HepG2 (cell line): Measurements from ENCODE around the gene SLC29A2. TPM values are rescaled to one million over a fixed set of nuclear protein-coding genes. Genes with fewer than 3 reads are reported as not detected.
A peak's percentile ranks its signal among the peaks of the same experiment; 100 is the strongest.

Source experiments
- ATAC-seq: fragments of 200-7000 bp; cut with Tn5 transposase; 3 replicates; pipeline ENCODE4 v1.9.1; 2020; ENCODE audit warnings: mild to moderate bottlenecking, moderate library complexity
- BruUV-seq: library from RNA; stranded (reverse); fragments of 400-500 nt; replicated peaks from 2 replicates; lab custom pipeline; 2021; lab: Mats Ljungman, UMichigan
- CTCF ChIA-PET: fragments of 300-600 bp; formaldehyde crosslinking; extraction: SDS; loops from one replicate; lab custom pipeline; 2021; ENCODE audit warnings: low total read pairs, inconsistent platforms, low intra/inter-chr PET ratio; lab: Yijun Ruan, JAX
- POLR2A ChIA-PET: fragments of 350-600 bp; sonication (Branson Sonifier 250); formaldehyde crosslinking; loops from one replicate; lab custom pipeline; 2020; ENCODE audit warnings: antibody characterized with exemption, inconsistent platforms; lab: Yijun Ruan, JAX
- DNase-seq: peaks from one replicate; pipeline ENCODE4 v3.0.0-alpha.2; 2015; ENCODE audit warnings: low spot score
- FAIRE-seq: peaks from 3 replicates; lab custom pipeline; 2011; peaks lifted over from hg19 to GRCh38; lab: Jason Lieb, UNC
- H2AFZ ChIP-seq: one replicate; pipeline ENCODE4 v1.6.1; 2011; ENCODE audit warnings: low read length, inconsistent platforms
- H3K27ac ChIP-seq: fragments of 300-600 bp; 3 replicates; pipeline ENCODE4 v1.8.0; 2011; ENCODE audit warnings: mixed run types, mild to moderate bottlenecking, mixed read lengths, low read length, inconsistent platforms; ENCODE audit not compliant: insufficient read depth; ENCODE audit errors: extremely low read length
- H3K27me3 ChIP-seq, 2 experiments: fragments of 200-600 bp in 1 of 2; 2 replicates in 1 of 2; 3 replicates in 1 of 2; pipeline versions ENCODE4 v1.6.0 to v1.8.0; 2011; ENCODE audit warnings: low read length in 2 of 2, mild to moderate bottlenecking in 2 of 2, moderate library complexity in 2 of 2, inconsistent platforms in 1 of 2; ENCODE audit not compliant: insufficient read depth in 2 of 2, control insufficient read depth in 1 of 2
- H3K36me3 ChIP-seq, 2 experiments: fragments of 200-600 bp in 1 of 2; replicated peaks in 1 of 2; 2 replicates in 1 of 2; 3 replicates in 1 of 2; pipeline versions ENCODE4 v1.5.1 to v1.8.0; 2011; ENCODE audit warnings: low read length in 2 of 2, inconsistent platforms in 1 of 2; ENCODE audit not compliant: insufficient read depth in 2 of 2, control insufficient read depth in 1 of 2
- H3K4me1 ChIP-seq: 2 replicates; pipeline ENCODE4 v1.5.1; 2012; ENCODE audit warnings: low read length, inconsistent platforms; ENCODE audit not compliant: insufficient read depth
- H3K4me2 ChIP-seq: 2 replicates; pipeline ENCODE4 v1.6.0; 2011; ENCODE audit warnings: low read depth, low read length, inconsistent platforms
- H3K4me3 ChIP-seq, 3 experiments: fragments of 200-600 bp in 1 of 3; sonication (generic), shearing (Covaris generic) in 1 of 3; replicated peaks in 1 of 3; 2 replicates each; pipeline ENCODE4 v1.5.1; 2011 to 2016; ENCODE audit warnings: low read length in 3 of 3, inconsistent platforms in 2 of 3, low read depth in 2 of 3, mild to moderate bottlenecking in 2 of 3, control low read depth in 1 of 3, mixed read lengths in 1 of 3; ENCODE audit not compliant: insufficient read depth in 1 of 3
- H3K79me2 ChIP-seq: one replicate; pipeline ENCODE4 v1.6.1; 2011; ENCODE audit warnings: low read length, inconsistent platforms; ENCODE audit not compliant: insufficient read depth
- H3K9ac ChIP-seq: 2 replicates; pipeline ENCODE4 v1.6.0; 2011; ENCODE audit warnings: mild to moderate bottlenecking, low read depth, low read length, inconsistent platforms; ENCODE audit not compliant: insufficient read depth
- H3K9me3 ChIP-seq: 2 replicates; pipeline ENCODE4 v1.5.1; 2012; ENCODE audit warnings: mild to moderate bottlenecking, low read length
- H4K20me1 ChIP-seq: 2 replicates; pipeline ENCODE4 v1.6.0; 2011; ENCODE audit warnings: inconsistent platforms, mild to moderate bottlenecking, low read length, moderate library complexity; ENCODE audit not compliant: insufficient read depth
- ARNT2 ChIP-seq: sonication (generic); formaldehyde crosslinking; IDR thresholded peaks from 2 replicates; pipeline ENCODE4 v1.8.0; 2022; ENCODE audit warnings: mild to moderate bottlenecking, low read depth, missing genetic modification reagents, moderate library complexity
- DNMT1 ChIP-seq: sonication (generic); formaldehyde crosslinking; IDR thresholded peaks from 2 replicates; pipeline ENCODE4 v1.5.1; 2020; ENCODE audit warnings: mild to moderate bottlenecking, missing genetic modification reagents
- KDM2A ChIP-seq: sonication (generic); formaldehyde crosslinking; IDR thresholded peaks from 2 replicates; pipeline ENCODE4 v1.4.0; 2020; ENCODE audit warnings: low read depth, missing genetic modification reagents, borderline replicate concordance
- MIER2 ChIP-seq: IDR thresholded peaks from 2 replicates; pipeline ENCODE4 v1.6.1; 2016; ENCODE audit warnings: missing biosample characterization, missing genetic modification reagents
- MIXL1 ChIP-seq: IDR thresholded peaks from 2 replicates; pipeline ENCODE4 v1.6.1; 2016
- NBN ChIP-seq: fragments of 450-650 bp; conservative IDR thresholded peaks from 2 replicates; pipeline ENCODE4 v1.6.1; 2017
- XRCC5 ChIP-seq: fragments of 200-400 bp; formaldehyde crosslinking; optimal IDR thresholded peaks from 2 replicates; pipeline ENCODE3; 2017; ENCODE audit warnings: mild to moderate bottlenecking, low read length
- ZFP37 ChIP-seq: sonication (generic); formaldehyde crosslinking; IDR thresholded peaks from 2 replicates; pipeline ENCODE4 v1.4.0; 2020; ENCODE audit warnings: missing genetic modification reagents, borderline replicate concordance
- WGBS: methylation state at CpG from one replicate; pipeline ENCODE4 v1.1.6; 2017; ENCODE audit warnings: low lambda C conversion rate; 5-methylcytosine and 5-hydroxymethylcytosine counted together
- in situ Hi-C: cut with HindIII; loops from 2 replicates; pipeline ENCODE4 v1.10.0; 2017; ENCODE audit warnings: low pct_unique_long_range_greater_than_20kb; ENCODE audit not compliant: extremely low pct_ligation_motif_present
- intact Hi-C: fragments of 100-400 bp; cut with micrococcal nuclease; formaldehyde crosslinking; loops from one replicate; pipeline ENCODE4 v1.10.0; 2022; ENCODE audit not compliant: unreplicated experiment
- polyA plus RNA-seq, 8 experiments: library from polyadenylated mRNA; depleted of rRNA in 3 of 8; stranded (reverse) in 7 of 8; unstranded in 1 of 8; fragments of >200 nt; fragmentation: Illumina TruSeq in 4 of 8; extraction: Trizol in 4 of 8; gene quantifications; 2 replicates each; pipeline versions ENCODE4 v1.2.1 to v1.2.3, GENCODE V29; 2011 to 2016; ENCODE audit warnings: low read depth in 4 of 8, missing spikeins in 1 of 8, mixed read lengths in 1 of 8; ENCODE audit not compliant: insufficient read depth in 1 of 8
- total RNA-seq, 5 experiments: library from RNA; depleted of rRNA; stranded (reverse); fragments of >200 nt; fragmentation: Illumina TruSeq; extraction: Trizol; gene quantifications; 2 replicates each; pipeline ENCODE4 v1.2.3, GENCODE V29; 2016; ENCODE audit warnings: low read depth in 1 of 5
- TF ChIP-seq, protein P1 (sequence below): sonication (generic); formaldehyde crosslinking; IDR thresholded peaks from 2 replicates; pipeline ENCODE4 v1.5.1; 2020; ENCODE audit warnings: mild to moderate bottlenecking, missing genetic modification reagents, moderate library complexity
- TF ChIP-seq, protein P2 (sequence below), 2 experiments: sonication (generic) in 1 of 2; formaldehyde crosslinking in 1 of 2; IDR thresholded peaks; 2 replicates each; pipeline versions ENCODE4 v1.4.0 to v1.6.1; 2018 to 2020; ENCODE audit warnings: missing genetic modification reagents in 2 of 2, borderline replicate concordance in 1 of 2, low read depth in 1 of 2, mild to moderate bottlenecking in 1 of 2, missing biosample characterization in 1 of 2
- TF ChIP-seq, protein P3 (sequence below): sonication (generic); formaldehyde crosslinking; IDR thresholded peaks from 2 replicates; pipeline ENCODE4 v1.4.0; 2020; ENCODE audit warnings: missing genetic modification reagents

SLC29A2 gene
- total and polyA plus RNA-seq, 2 of the 13 experiments (the other 11 are each of a cell fraction or from before 2014, with no cell fraction given), result 0.63 to 0.66 TPM

DNA sequence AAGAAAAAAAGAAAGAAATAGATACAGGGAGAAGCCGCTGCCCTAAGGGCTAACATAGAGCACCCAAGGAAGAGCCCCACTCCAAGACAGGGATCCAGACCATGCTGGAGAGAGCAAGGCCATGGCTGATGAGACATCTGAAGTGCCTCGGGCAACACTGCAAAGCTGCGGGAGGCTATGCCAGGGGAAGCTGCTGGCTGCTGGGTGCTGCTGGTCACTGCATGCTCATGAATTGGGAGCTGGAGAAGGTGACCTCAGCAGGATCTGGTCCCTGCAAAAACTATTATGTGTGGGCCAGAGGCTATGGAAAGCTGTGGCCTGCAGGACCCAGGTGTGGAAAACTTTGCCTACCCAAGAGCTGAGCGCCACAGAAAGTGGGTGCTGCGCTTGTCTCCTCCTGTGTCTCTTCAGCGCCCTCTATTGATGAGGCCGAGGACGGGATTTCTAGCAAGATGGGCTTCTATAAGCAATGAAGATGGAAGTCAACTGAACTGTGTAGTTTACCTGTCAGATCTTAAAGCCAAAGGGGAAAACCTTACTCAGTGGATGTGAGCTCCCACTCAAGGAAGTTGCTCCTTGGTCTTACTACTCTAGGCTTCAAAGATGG lies 17.3 kb upstream of the SLC29A2 start:
- no peak overlapping the region for H3K9ac ChIP-seq
- 0 out of 6 replicates have a peak overlapping the region, but pooled peaks of 1 of the 3 experiments have one; percentile 26 for H3K4me3 ChIP-seq
- WGBS, result 20% methylated on average over 8 of the region's 8 CpGs
- ChIA-PET CTCF (interaction anchor here (0.6 to 1.1 kb wide), 3 partner anchors 19 to 77 kb away, joined by 3 to 4 read pairs (median 3); no protein-coding TSS in a partner anchor), POLR2A (interaction anchor here (1.1 kb wide), 1 partner anchor 42 kb away, joined by 3 read pairs; no protein-coding TSS in a partner anchor)
- intact Hi-C loops, result loop anchor here (10.0 kb wide), 1 partner anchor 74 kb away; the partner anchor contains the start of gene CD248
- no peaks in the 10 kb centered on the region for H3K36me3 ChIP-seq
- peak overlapping the region; percentile 63 for H3K4me2 ChIP-seq
- DNase-seq (peak; percentile 78), ATAC-seq (peak; percentile 82), FAIRE-seq (peak; percentile 81)
- no TSS peak for BruUV-seq
- no peaks in the 10 kb centered on the region for H3K79me2 ChIP-seq
- peaks cover 0 to 16% of the 10 kb centered on the region in 2 experiments; a peak in 1 of 5 replicates for H3K27me3 ChIP-seq
- no peaks in the 10 kb centered on the region for H3K9me3 ChIP-seq
- no peak overlapping the region for H3K27ac ChIP-seq
- peaks cover 20% of the 10 kb centered on the region for H3K4me1 ChIP-seq
- H4K20me1 ChIP-seq, result no peaks in the 10 kb centered on the region
- in situ Hi-C loops, result no loop called here
- H2AFZ ChIP-seq, result no peak overlapping the region
- TF ChIP-seq MIXL1 (CRISPR knock-in tag), result 0 out of 2 replicates have a peak, but pooled peaks have one; percentile 34
- TF ChIP-seq, protein P1, sequence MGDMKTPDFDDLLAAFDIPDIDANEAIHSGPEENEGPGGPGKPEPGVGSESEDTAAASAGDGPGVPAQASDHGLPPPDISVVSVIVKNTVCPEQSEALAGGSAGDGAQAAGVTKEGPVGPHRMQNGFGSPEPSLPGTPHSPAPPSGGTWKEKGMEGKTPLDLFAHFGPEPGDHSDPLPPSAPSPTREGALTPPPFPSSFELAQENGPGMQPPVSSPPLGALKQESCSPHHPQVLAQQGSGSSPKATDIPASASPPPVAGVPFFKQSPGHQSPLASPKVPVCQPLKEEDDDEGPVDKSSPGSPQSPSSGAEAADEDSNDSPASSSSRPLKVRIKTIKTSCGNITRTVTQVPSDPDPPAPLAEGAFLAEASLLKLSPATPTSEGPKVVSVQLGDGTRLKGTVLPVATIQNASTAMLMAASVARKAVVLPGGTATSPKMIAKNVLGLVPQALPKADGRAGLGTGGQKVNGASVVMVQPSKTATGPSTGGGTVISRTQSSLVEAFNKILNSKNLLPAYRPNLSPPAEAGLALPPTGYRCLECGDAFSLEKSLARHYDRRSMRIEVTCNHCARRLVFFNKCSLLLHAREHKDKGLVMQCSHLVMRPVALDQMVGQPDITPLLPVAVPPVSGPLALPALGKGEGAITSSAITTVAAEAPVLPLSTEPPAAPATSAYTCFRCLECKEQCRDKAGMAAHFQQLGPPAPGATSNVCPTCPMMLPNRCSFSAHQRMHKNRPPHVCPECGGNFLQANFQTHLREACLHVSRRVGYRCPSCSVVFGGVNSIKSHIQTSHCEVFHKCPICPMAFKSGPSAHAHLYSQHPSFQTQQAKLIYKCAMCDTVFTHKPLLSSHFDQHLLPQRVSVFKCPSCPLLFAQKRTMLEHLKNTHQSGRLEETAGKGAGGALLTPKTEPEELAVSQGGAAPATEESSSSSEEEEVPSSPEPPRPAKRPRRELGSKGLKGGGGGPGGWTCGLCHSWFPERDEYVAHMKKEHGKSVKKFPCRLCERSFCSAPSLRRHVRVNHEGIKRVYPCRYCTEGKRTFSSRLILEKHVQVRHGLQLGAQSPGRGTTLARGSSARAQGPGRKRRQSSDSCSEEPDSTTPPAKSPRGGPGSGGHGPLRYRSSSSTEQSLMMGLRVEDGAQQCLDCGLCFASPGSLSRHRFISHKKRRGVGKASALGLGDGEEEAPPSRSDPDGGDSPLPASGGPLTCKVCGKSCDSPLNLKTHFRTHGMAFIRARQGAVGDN (CRISPR knock-in tag), result peak; percentile 26; the same call in 1 of the 2 replicates
- TF ChIP-seq, protein P2, sequence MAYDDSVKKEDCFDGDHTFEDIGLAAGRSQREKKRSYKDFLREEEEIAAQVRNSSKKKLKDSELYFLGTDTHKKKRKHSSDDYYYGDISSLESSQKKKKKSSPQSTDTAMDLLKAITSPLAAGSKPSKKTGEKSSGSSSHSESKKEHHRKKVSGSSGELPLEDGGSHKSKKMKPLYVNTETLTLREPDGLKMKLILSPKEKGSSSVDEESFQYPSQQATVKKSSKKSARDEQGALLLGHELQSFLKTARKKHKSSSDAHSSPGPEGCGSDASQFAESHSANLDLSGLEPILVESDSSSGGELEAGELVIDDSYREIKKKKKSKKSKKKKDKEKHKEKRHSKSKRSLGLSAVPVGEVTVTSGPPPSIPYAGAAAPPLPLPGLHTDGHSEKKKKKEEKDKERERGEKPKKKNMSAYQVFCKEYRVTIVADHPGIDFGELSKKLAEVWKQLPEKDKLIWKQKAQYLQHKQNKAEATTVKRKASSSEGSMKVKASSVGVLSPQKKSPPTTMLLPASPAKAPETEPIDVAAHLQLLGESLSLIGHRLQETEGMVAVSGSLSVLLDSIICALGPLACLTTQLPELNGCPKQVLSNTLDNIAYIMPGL (CRISPR knock-in tag; IDR thresholded peaks at IDR 0.05; ENCODE audit: borderline replicate concordance in 1 of 2, low read depth in 1 of 2), result 0 out of 4 replicates have a peak, but pooled peaks of 1 of the 2 experiments have one; percentile 43
- TF ChIP-seq, protein P3, sequence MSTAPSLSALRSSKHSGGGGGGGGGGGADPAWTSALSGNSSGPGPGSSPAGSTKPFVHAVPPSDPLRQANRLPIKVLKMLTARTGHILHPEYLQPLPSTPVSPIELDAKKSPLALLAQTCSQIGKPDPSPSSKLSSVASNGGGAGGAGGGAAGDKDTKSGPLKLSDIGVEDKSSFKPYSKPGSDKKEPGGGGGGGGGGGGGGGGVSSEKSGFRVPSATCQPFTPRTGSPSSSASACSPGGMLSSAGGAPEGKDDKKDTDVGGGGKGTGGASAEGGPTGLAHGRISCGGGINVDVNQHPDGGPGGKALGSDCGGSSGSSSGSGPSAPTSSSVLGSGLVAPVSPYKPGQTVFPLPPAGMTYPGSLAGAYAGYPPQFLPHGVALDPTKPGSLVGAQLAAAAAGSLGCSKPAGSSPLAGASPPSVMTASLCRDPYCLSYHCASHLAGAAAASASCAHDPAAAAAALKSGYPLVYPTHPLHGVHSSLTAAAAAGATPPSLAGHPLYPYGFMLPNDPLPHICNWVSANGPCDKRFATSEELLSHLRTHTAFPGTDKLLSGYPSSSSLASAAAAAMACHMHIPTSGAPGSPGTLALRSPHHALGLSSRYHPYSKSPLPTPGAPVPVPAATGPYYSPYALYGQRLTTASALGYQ (CRISPR knock-in tag), result no peak
- no peak for TF ChIP-seq NBN
- 0 out of 2 replicates have a peak, but pooled peaks have one; percentile 34 for TF ChIP-seq ARNT2 (CRISPR knock-in tag)
- TF ChIP-seq DNMT1 (CRISPR knock-in tag), result no peak
- peak; percentile 75 for TF ChIP-seq XRCC5
- 0 out of 2 replicates have a peak, but pooled peaks have one; percentile 31 for TF ChIP-seq KDM2A
- TF ChIP-seq MIER2 (CRISPR knock-in tag), result peak; percentile 74; the same call in 1 of the 2 replicates
- no peak for TF ChIP-seq ZFP37 (CRISPR knock-in tag)
